Ishikawa (cell line): ENCODE results near the gene TRIM44.

Experiments
- CEBPB ChIP-seq: IDR thresholded peaks from 2 replicates; pipeline ENCODE4 v1.6.1; 2012
- CREB1 ChIP-seq: IDR thresholded peaks from 2 replicates; pipeline ENCODE4 v1.6.1; 2012; ENCODE audit warnings: low read depth
- EGR1 ChIP-seq: IDR thresholded peaks from 2 replicates; pipeline ENCODE4 v1.6.1; 2012
- EP300 ChIP-seq: IDR thresholded peaks from 2 replicates; pipeline ENCODE4 v1.6.1; 2012; ENCODE audit warnings: borderline replicate concordance
- FOXM1 ChIP-seq: IDR thresholded peaks from 2 replicates; pipeline ENCODE4 v1.6.1; 2012; ENCODE audit warnings: low read depth, borderline replicate concordance
- NFIC ChIP-seq: IDR thresholded peaks from 2 replicates; pipeline ENCODE4 v1.6.1; 2012
- RAD21 ChIP-seq: IDR thresholded peaks from 2 replicates; pipeline ENCODE4 v1.6.1; 2012; ENCODE audit warnings: low read depth
- TAF1 ChIP-seq: IDR thresholded peaks from 2 replicates; pipeline ENCODE4 v1.6.1; 2012; ENCODE audit warnings: low read depth, mild to moderate bottlenecking
- TCF12 ChIP-seq: IDR thresholded peaks from 2 replicates; pipeline ENCODE4 v1.6.1; 2012; ENCODE audit warnings: low read depth
- TEAD4 ChIP-seq: IDR thresholded peaks from 2 replicates; pipeline ENCODE4 v1.6.1; 2012
- YY1 ChIP-seq: IDR thresholded peaks from 2 replicates; pipeline ENCODE4 v1.6.1; 2012; ENCODE audit warnings: low read depth
- ZBTB7A ChIP-seq: IDR thresholded peaks from 2 replicates; pipeline ENCODE4 v1.6.1; 2012; ENCODE audit warnings: low read depth
- TF ChIP-seq, protein P1 (sequence below): IDR thresholded peaks from 2 replicates; pipeline ENCODE4 v1.6.1; 2012; ENCODE audit warnings: low read depth, mild to moderate bottlenecking
- TF ChIP-seq, protein P2 (sequence below): IDR thresholded peaks from 2 replicates; pipeline ENCODE4 v1.6.1; 2012
- TF ChIP-seq, protein P3 (sequence below): IDR thresholded peaks from 2 replicates; pipeline ENCODE4 v1.6.1; 2012

The TRIM44 gene

DNA sequence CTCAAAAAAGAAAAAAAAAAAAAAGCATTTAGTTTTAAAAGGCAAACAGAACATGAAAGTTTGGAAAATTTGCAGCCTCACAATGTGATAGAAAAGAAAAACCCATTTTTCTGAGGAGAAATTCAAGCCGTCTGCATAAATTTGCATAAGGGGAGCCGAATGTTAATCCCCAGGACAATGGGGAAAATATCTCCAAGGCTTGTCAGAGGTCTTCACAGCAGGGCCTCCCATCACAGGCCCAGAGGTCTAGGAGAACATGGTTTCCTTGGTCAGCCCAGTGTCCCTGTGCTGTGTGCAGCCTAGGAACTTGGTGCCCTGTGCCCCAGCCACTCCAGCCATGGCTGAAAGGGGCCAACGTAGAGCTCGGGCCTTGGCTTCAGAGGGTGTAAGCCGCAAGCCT, 109.1 kb downstream of the TRIM44 start:
- TF ChIP-seq, protein P1, sequence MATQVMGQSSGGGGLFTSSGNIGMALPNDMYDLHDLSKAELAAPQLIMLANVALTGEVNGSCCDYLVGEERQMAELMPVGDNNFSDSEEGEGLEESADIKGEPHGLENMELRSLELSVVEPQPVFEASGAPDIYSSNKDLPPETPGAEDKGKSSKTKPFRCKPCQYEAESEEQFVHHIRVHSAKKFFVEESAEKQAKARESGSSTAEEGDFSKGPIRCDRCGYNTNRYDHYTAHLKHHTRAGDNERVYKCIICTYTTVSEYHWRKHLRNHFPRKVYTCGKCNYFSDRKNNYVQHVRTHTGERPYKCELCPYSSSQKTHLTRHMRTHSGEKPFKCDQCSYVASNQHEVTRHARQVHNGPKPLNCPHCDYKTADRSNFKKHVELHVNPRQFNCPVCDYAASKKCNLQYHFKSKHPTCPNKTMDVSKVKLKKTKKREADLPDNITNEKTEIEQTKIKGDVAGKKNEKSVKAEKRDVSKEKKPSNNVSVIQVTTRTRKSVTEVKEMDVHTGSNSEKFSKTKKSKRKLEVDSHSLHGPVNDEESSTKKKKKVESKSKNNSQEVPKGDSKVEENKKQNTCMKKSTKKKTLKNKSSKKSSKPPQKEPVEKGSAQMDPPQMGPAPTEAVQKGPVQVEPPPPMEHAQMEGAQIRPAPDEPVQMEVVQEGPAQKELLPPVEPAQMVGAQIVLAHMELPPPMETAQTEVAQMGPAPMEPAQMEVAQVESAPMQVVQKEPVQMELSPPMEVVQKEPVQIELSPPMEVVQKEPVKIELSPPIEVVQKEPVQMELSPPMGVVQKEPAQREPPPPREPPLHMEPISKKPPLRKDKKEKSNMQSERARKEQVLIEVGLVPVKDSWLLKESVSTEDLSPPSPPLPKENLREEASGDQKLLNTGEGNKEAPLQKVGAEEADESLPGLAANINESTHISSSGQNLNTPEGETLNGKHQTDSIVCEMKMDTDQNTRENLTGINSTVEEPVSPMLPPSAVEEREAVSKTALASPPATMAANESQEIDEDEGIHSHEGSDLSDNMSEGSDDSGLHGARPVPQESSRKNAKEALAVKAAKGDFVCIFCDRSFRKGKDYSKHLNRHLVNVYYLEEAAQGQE, result no peak
- no peak for TF ChIP-seq ZBTB7A

DNA sequence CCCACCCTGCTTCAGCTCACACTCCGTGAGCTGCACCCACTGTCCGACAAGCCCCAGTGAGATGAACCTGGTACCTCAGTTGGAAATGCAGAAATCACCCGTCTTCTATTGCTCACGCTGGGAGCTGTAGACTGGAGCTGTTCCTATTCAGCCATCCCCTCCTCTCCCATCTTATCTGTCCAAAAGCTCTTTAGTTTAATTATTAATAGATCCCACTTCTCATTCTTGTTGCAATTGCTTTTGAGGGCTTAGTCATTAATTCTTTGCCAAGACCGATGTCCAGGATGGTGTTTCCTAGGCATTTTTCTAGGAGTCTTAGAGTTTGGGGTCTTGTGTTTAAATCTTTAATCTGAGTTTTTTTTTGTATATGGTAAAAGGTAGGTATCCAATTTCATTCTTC, 116.8 kb downstream of the TRIM44 start:
- no peak for TF ChIP-seq YY1
- TF ChIP-seq, protein P2, sequence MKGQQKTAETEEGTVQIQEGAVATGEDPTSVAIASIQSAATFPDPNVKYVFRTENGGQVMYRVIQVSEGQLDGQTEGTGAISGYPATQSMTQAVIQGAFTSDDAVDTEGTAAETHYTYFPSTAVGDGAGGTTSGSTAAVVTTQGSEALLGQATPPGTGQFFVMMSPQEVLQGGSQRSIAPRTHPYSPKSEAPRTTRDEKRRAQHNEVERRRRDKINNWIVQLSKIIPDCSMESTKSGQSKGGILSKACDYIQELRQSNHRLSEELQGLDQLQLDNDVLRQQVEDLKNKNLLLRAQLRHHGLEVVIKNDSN, result no peak
- no peak for TF ChIP-seq CEBPB
- TF ChIP-seq TCF12, result no peak
- TF ChIP-seq, protein P1, result no peak

DNA sequence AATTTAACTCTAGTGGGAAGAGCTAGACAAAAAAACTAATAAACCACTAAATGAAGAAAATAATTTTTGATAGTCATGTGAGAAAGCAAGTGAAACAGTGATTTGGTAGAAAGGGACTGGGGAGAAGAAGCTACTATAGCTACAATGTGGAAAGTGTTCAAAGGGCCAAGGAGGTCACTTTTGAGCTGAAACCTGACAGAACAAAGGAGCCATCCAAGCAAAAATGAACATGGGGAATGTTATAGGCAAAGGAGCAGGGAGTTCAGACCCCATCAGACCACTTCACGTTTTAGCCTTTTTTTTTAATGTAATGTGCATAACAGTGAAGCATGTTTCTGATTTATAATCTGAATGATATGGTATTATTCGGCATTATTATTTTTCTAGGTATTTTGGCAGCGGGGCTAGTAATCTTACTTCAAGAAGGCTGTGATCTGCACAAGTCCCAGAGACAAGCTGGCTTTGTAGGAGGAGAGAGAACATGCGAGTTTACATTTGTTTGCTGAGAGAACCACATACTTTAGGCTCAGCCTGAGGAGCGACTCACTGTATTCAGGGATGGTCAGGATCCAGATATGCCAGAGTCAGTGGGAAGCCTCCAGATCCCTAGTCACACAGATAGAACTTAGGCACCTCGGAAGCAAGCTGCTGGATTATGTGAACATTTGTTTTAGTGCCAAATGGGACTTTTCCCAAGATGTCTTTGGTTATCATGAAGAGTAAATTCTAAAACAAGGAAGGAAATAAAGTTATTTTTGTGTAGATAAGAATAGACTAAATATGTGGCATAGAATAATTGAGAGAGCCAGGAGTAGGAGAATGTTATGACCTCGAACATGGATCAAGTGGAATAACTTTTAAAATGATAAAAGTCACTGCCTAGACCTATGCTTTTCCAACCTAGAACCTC, 118.6 kb downstream of the TRIM44 start:
- TF ChIP-seq FOXM1 (no peak), EP300 (no peak), CEBPB (no peak), ZBTB7A (no peak), YY1 (no peak), NFIC (no peak), EGR1 (no peak), TCF12 (no peak), TEAD4 (no peak), RAD21 (no peak), CREB1 (no peak), TAF1 (no peak)
- TF ChIP-seq, protein P3, sequence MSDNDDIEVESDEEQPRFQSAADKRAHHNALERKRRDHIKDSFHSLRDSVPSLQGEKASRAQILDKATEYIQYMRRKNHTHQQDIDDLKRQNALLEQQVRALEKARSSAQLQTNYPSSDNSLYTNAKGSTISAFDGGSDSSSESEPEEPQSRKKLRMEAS, result no peak
- TF ChIP-seq, protein P2, result no peak
- TF ChIP-seq, protein P1, result no peak

DNA sequence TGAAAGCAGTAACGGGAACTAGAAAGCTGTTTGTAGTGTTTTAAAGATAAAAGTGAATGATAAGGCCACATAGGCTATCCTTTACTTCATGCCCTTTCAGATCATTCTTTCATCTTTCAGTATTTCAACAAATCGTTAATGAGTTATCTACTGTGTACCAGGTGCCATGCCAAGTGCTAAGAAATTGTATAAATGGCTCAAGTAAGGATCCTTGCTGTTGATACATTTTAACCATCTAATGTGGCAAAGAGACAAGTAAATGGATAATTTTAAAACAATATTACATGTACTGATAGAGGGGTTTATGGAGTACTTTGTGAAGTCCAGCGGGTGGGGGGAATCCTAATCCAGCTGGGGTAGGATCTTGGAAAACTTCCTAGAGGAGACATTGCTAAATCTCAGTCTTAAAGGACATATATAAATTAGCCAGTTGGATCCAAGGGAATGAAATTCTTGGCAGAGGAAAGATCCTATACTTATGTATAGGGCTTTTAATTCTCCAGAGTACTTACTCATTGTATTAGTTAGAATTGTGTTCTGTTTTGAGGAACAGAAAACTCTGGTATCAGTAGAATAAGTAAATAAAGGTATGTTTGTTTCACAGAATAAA, 119.4 kb downstream of the TRIM44 start:
- TF ChIP-seq, protein P1, result no peak
- no peak for TF ChIP-seq NFIC
- no peak for TF ChIP-seq EGR1
- TF ChIP-seq, protein P2, result no peak
- no peak for TF ChIP-seq YY1
- no peak for TF ChIP-seq FOXM1
- no peak for TF ChIP-seq EP300
- TF ChIP-seq ZBTB7A, result no peak
- TF ChIP-seq TCF12, result no peak
- TF ChIP-seq CREB1, result no peak
- no peak for TF ChIP-seq TAF1
- TF ChIP-seq, protein P3, result no peak
- no peak for TF ChIP-seq RAD21
- no peak for TF ChIP-seq TEAD4
- no peak for TF ChIP-seq CEBPB
